Fibroblast of mammary gland (primary cell): ENCODE data around the gene QPRT.
"Not testable (repeated sequence)": the region's sequence is repeated elsewhere in the genome, so short reads cannot be mapped to it uniquely, and the experiment has no call there.

Source experiments
- DNase-seq: peaks from one replicate; pipeline ENCODE4 v3.0.0-alpha.2; 2010; ENCODE audit warnings: low read depth
- H3K4me3 ChIP-seq: 2 replicates; pipeline ENCODE4 v1.5.1; 2011; ENCODE audit warnings: low read depth, mild to moderate bottlenecking, low read length, moderate library complexity; ENCODE audit not compliant: control insufficient read depth
- CTCF ChIP-seq: conservative IDR thresholded peaks from 2 replicates; pipeline ENCODE4 v1.5.1; 2011; ENCODE audit warnings: low read depth, low read length, inconsistent platforms; ENCODE audit not compliant: control insufficient read depth, insufficient read depth

The QPRT gene

GRCh38 chr16:29678691-29679267 lies at the start of gene QPRT:
QPRT (plus strand) TSS chr16:29679180; CDS start chr16:29679198, 18 bp downstream.
- peak within 1 kb of the TSS; percentile 55 for H3K4me3 ChIP-seq
- DNase-seq, result peak; percentile 67
- TF ChIP-seq CTCF, result no peak

- DNase-seq, H3K4me3 ChIP-seq: not testable (repeated sequence)
Observed at GRCh38 chr16:29629318-29629717, 49.7 kb upstream of the QPRT start.

- DNase-seq, H3K4me3 ChIP-seq: not testable (repeated sequence)
Observed at GRCh38 chr16:29631658-29632057, 47.3 kb upstream of the QPRT start.

GRCh38 chr16:29635902-29636301 lies 43.1 kb upstream of the QPRT start:
- not testable (repeated sequence) for DNase-seq, H3K4me3 ChIP-seq

- DNase-seq, H3K4me3 ChIP-seq: not testable (repeated sequence)
Observed at GRCh38 chr16:29636368-29636767, 42.6 kb upstream of the QPRT start.

GRCh38 chr16:29638751-29639150 lies 40.2 kb upstream of the QPRT start:
- not testable (repeated sequence) for DNase-seq, H3K4me3 ChIP-seq

- no peak for DNase-seq
- no peak for TF ChIP-seq CTCF
- no peak overlapping the region for H3K4me3 ChIP-seq
Observed at GRCh38 chr16:29641561-29641960, 37.4 kb upstream of the QPRT start.

- TF ChIP-seq CTCF, result no peak
- H3K4me3 ChIP-seq, result no peak overlapping the region
- no peak for DNase-seq
Observed at GRCh38 chr16:29643596-29643995, 35.4 kb upstream of the QPRT start.

GRCh38 chr16:29644338-29644857 lies 34.6 kb upstream of the QPRT start:
- TF ChIP-seq CTCF, result no peak
- no peak for DNase-seq
- no peak overlapping the region for H3K4me3 ChIP-seq
